Measurements from ENCODE around the gene CENPS. TPM values are rescaled to one million over a fixed set of nuclear protein-coding genes. Genes with fewer than 3 reads are reported as not detected.
"Not testable (repeated sequence)": the region's sequence is repeated elsewhere in the genome, so short reads cannot be mapped to it uniquely, and the experiment has no call there.

CENPS gene
- total RNA-seq, 1 experiment from 2014 or later: 15.5 TPM

DNA sequence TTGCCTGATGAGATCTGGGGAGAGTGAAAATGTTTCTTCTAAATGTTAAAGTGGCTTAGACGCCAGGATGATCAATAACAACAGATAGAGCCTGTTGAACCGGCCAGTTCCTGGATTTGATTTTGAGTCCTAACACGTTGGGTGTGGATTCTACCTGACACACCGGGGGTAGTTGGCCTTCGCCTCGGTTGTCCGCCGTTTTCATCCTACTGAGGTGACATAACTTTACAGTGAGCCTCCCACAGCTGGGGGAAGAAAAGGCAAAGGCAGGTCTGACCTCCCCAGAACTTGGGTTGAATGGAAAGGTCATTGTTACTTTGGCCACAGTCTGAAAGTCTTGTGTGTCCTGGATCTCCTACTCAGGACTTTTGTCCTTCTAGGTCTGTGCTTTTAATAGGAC is 30.2 kb upstream of the CENPS start:
- H3K9me3 ChIP-seq (replicated peaks): no peaks in the 10 kb centered on the region
- H3K36me3 ChIP-seq: peaks cover 42% of the 10 kb centered on the region
- H3K27me3 ChIP-seq: no peaks in the 10 kb centered on the region
- peak overlapping the region; percentile 81 for H3K27ac ChIP-seq
- peaks cover 23% of the 10 kb centered on the region for H3K4me1 ChIP-seq
- peak in 1 of 2 experiments; percentile 29 for DNase-seq
- peak overlapping the region; percentile 90 for H3K4me3 ChIP-seq

DNA sequence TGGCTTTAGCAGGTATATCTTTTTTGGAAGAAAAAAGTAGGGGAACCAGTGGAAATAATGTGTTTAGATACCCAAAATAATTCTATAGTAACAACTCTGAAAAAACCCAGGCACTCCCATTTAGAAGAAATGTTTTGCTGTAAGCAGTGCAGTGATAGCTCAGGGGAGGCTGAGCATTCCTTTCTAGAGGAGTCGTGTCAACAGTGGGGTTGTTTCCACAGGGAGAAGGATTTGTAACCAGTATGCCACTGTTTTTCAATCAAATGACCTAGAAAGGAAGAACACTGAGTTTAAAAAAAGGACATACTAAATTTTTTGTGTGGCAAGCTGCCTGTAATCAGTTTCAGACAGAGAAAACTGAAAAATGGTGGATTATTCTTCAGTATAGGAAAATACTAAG is 29.0 kb upstream of the CENPS start:
- DNase-seq: no peak
- H3K4me3 ChIP-seq: no peak overlapping the region
- H3K27ac ChIP-seq: peak overlapping the region; percentile 81; the same call in 1 of the 2 replicates
- H3K27me3 ChIP-seq: no peaks in the 10 kb centered on the region
- peaks cover 54% of the 10 kb centered on the region for H3K36me3 ChIP-seq
- no peaks in the 10 kb centered on the region for H3K9me3 ChIP-seq (replicated peaks)
- peaks cover 23% of the 10 kb centered on the region for H3K4me1 ChIP-seq

DNA sequence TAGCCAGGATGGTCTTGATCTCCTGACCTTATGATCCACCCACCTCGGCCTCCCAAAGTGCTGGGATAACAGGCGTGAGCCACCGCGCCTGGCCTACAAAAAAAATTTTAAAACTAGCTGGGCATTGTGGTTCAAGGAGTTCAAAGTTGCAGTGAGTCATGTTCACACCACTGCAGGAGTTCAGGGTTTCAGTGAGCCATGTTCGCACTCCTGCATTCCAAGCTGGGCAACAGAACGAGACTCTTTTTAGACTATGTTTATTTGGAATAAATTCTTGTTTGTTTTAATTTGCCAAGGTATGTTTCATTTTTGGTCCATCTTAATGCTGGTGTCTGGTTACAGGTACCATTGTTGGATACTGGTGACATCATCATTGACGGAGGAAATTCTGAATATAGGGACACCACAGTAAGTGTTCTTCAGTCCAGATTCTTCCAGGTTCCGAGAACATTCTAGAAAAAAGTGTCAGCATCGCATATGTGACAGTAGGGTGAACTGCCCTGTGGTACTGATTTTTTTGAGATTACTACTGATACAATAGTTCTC is 27.4 kb upstream of the CENPS start:
- Histone ChIP-seq H3K4me1 (peaks cover 23% of the 10 kb centered on the region), H3K27ac (no peak overlapping the region), H3K36me3 (peaks cover 67% of the 10 kb centered on the region), H3K4me3 (no peak overlapping the region), H3K9me3 (replicated peaks) (no peaks in the 10 kb centered on the region), H3K27me3 (no peaks in the 10 kb centered on the region)
- no peak for DNase-seq

DNA sequence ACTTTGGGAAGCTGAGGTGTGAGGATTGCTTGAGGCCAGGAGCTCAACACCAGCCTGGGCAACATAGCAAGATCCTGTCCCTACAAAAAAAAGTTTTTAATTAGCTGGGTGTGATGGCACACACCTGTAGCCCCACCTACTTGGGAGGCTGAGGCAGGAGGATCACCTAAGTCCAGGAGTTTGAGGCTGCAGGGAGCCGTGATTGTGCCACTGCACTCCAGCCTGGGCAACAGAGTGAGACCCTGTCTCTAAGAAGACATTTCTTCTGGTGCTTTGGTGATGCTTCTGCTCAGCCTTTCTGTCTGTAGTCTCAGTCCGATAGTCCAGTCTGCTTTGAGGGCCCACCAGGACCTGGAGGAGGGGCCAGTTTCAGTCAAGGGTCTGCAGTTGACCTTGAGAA is 23.0 kb upstream of the CENPS start:
- DNase-seq: no peak
- Histone ChIP-seq H3K27me3 (no peaks in the 10 kb centered on the region), H3K9me3 (replicated peaks) (no peaks in the 10 kb centered on the region), H3K4me1 (peaks cover 14% of the 10 kb centered on the region), H3K36me3 (peaks cover 90% of the 10 kb centered on the region), H3K27ac (no peak overlapping the region), H3K4me3 (no peak overlapping the region)

DNA sequence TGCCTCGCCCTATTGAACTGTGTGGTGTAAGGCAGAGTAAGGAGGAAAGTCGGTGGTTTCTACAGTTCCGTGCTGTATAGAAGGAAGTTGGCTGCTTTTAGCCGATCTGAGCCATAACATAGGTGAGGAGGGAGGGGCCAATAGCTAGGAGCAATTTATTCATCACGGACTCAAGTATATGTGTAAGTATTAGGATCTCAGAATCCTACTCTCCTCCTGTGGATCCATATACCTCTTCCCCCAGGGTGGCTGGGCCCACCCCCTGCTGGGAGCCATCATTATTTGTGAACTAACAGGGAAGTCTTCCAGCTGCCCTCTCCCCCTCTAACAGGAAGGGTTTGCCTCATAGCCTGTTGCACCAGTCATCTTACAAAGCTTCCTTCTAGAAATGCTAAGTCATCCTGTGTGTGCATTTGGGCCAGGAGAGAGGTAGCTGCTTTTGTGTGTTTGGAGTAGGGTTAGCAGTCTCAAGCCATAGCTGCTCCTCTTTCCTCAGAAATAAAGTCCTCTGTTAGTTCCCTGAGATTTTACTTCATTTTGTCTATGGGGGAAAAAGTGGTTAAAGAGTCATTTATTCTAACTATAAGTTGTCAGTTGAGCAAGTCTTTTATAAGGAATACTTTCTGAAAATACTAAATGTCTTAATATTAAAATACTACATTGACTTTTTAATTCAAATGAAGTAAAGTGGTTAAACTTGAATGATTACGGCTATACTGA is 14.9 kb upstream of the CENPS start:
- Histone ChIP-seq H3K27ac (no peak overlapping the region), H3K4me1 (no peaks in the 10 kb centered on the region), H3K36me3 (peaks cover 100% of the 10 kb centered on the region), H3K9me3 (replicated peaks) (no peaks in the 10 kb centered on the region), H3K27me3 (no peaks in the 10 kb centered on the region), H3K4me3 (no peak overlapping the region)
- no peak for DNase-seq

DNA sequence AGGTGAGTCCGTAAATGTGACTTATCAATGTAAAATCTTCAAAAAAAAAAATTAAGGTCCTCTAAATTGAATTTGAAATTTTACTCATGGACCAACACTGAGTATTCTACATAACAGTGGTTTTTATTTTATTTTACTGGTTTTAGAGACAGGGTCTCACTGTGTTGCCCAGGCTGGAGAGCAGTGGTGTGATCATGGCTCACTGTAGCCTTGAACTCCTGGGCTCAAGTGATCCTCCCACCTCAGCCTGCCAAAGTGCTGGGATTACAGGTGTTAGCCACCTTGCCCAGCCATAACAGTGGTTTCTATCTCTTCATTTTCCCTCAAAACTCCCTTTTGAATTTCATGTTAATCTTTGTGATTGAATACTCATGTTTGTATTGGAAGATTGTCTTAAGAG is 14.3 kb upstream of the CENPS start:
- peaks cover 100% of the 10 kb centered on the region for H3K36me3 ChIP-seq
- H3K4me1 ChIP-seq; H3K27me3 ChIP-seq; H3K9me3 ChIP-seq (replicated peaks); DNase-seq; H3K4me3 ChIP-seq; H3K27ac ChIP-seq: not testable (repeated sequence)

DNA sequence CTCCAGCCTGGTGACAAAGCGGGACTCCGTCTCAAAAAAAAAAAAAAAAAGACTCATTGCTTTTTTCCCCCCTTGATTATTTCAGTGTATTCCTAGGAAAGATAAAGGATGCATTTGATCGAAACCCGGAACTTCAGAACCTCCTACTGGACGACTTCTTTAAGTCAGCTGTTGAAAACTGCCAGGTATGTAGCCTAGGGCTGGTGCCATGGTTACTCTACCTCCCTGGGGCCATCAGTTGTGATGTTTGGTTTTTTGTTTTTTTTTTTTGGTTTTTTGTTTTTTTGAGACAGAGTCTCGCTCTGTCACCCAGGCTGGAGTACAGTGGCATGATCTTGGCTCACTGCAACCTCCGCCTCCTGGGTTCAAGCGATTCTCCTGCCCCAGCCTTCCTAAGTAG is 11.5 kb upstream of the CENPS start:
- not testable (repeated sequence) for H3K27me3 ChIP-seq; H3K4me1 ChIP-seq; DNase-seq; H3K4me3 ChIP-seq; H3K9me3 ChIP-seq (replicated peaks); H3K27ac ChIP-seq
- H3K36me3 ChIP-seq: peaks cover 78% of the 10 kb centered on the region

DNA sequence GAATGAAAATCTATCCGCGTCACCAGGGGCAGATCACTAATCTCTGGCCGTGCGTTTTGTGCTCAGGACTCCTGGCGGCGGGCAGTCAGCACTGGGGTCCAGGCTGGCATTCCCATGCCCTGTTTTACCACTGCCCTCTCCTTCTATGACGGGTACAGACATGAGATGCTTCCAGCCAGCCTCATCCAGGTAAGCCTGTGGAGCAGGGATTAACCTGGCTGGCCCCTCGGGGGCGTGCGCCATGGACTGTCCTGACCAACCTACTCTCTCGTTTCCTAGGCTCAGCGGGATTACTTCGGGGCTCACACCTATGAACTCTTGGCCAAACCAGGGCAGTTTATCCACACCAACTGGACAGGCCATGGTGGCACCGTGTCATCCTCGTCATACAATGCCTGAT is 10.9 kb upstream of the CENPS start:
- Histone ChIP-seq H3K9me3 (replicated peaks) (no peaks in the 10 kb centered on the region), H3K27me3 (no peaks in the 10 kb centered on the region), H3K27ac (no peak overlapping the region), H3K36me3 (peaks cover 72% of the 10 kb centered on the region), H3K4me3 (no peak overlapping the region), H3K4me1 (no peaks in the 10 kb centered on the region)
- DNase-seq: no peak

DNA sequence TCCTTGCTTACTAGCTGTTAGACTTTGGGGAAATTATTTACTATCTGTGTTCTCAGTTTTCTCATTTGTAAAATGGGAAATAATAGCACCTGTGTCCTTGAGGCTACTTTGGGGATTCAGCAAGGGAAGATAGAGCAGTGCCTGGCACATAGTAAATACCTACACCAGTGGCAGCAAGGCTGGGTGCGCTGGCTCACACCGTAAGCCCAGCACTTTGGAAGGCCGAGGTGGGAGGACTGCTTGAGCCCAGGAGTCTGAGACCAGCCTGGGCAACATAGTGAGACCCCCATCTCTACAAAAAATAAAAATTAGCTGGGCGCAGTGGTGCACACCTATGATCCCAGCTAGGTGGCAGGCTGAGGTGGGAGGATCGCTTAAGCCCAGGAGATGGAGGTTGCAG is 8.6 kb upstream of the CENPS start:
- DNase-seq: no peak
- Histone ChIP-seq H3K4me1 (peaks cover 4% of the 10 kb centered on the region; the same call in 1 of the 2 replicates), H3K27ac (no peak overlapping the region), H3K36me3 (peaks cover 49% of the 10 kb centered on the region), H3K4me3 (no peak overlapping the region), H3K27me3 (no peaks in the 10 kb centered on the region), H3K9me3 (replicated peaks) (no peaks in the 10 kb centered on the region)

DNA sequence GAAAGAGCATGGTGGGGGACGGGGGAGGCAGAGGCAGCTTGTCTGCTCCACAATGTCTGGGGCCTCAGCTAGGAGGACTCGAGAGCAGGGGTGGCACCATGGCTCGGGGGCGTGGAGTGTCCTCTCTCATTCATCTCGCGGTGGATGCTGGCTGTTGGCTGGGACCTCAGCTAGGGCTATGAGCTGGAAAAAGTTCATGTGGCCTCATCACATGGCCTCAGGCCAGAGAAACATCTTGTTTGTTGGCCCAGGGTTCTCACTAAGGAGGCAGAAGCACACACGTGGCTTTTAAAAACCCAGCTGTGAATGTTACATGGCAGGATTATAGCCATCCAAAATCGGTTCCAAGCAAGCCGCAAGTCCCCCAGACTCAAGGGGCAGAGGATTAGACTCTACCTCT is 6.2 kb upstream of the CENPS start:
- no peak for DNase-seq
- Histone ChIP-seq H3K27ac (no peak overlapping the region), H3K4me3 (no peak overlapping the region), H3K4me1 (peaks cover 4% of the 10 kb centered on the region; the same call in 1 of the 2 replicates), H3K9me3 (replicated peaks) (no peaks in the 10 kb centered on the region), H3K36me3 (peaks cover 25% of the 10 kb centered on the region), H3K27me3 (no peaks in the 10 kb centered on the region)

DNA sequence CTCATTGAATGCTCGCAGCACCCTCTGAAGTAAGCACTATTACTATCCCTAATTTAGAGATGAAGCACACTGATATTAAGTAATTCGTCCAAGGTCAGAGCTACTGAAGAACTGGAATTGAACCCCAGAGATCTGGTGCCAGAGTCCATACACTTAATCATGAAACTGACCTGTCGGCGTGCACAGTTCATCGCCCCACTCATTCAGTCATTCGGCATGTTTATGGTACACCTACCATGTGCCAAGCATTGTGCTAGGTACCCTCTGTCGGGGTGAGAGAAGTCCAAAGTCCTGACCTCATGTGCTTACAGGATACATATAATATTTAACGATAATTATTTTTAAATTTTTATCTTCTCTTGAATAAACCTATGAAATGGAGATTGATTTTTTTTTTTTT is 5.6 kb upstream of the CENPS start:
- H3K4me1 ChIP-seq: peaks cover 4% of the 10 kb centered on the region; the same call in 1 of the 2 replicates
- no peak overlapping the region for H3K27ac ChIP-seq
- no peak for DNase-seq
- no peaks in the 10 kb centered on the region for H3K27me3 ChIP-seq
- no peak overlapping the region for H3K4me3 ChIP-seq
- H3K36me3 ChIP-seq: peaks cover 19% of the 10 kb centered on the region
- H3K9me3 ChIP-seq (replicated peaks): no peaks in the 10 kb centered on the region

DNA sequence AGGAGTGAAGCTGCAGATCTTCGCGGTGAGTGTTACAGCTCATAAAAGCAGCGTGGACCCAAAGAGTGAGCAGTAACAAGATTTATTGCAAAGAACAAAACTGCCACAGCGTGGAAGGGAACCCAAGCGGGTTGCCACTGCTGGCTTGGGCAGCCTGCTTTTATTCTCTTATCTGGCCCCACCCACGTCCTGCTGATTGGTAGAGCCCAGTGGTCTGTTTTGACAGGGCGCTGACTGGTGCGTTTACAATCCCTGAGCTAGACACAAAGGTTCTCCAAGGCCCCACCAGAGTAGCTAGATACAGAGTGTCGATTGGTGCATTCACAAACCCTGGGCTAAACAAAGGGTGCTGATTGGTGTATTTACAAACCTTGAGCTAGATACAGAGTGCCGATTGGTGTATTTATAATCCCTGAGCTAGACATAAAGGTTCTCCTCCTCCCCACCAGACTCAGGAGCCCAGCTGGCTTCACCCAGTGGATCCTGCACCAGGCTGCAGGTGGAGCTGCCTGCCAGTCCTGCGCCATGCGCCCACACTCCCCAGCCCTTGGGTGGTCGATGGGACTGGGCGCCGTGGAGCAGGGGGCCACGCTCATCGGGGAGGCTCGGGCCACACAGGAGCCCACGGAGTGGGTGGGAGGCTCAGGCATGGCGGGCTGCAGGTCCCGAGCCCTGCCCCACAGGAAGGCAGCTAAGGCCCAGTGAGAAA is 4.3 kb upstream of the CENPS start:
- H3K4me1 ChIP-seq; H3K9me3 ChIP-seq (replicated peaks); DNase-seq: not testable (repeated sequence)

DNA sequence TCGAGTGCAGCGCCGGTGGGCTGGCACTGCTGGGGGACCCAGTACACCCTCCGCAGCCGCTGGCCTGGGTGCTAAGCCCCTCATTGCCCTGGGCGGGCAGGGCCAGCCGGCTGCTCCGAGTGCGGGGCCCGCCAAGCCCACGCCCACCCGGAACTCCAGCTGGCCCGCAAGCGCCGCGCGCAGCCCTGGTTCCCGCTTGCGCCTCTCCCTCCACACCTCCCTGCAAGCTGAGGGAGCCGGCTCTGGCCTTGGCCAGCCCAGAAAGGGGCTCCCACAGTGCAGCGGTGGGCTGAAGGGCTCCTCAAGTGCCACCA is 3.7 kb upstream of the CENPS start:
- not testable (repeated sequence) for H3K36me3 ChIP-seq; H3K4me3 ChIP-seq; H3K4me1 ChIP-seq; H3K27me3 ChIP-seq; H3K9me3 ChIP-seq (replicated peaks); H3K27ac ChIP-seq; DNase-seq

More for the DNA sequence above, 4.3 kb upstream of the CENPS start:
- H3K27me3 ChIP-seq, H3K36me3 ChIP-seq, H3K4me3 ChIP-seq: not testable (repeated sequence)
- peak overlapping the region; percentile 37; the same call in 1 of the 2 replicates for H3K27ac ChIP-seq

DNA sequence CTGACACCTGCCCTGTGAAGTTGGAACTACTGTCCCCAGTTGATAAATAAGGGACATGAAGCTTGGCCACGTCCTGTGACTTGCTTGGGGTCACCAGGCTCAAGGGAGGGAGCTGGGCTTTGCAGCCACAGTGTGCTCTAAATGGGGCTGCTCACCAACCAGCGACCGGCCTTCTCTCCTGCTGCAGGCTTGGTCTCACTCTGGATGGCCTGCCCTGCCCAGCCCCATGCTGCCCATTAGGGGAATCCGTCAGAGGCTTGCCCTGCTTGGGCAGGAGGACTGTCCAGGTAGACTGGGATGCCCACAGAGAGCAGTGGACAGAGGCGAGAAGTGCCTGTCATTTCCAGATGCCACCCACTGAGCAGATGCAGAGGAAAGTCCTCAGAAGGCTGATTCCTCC is 1.2 kb upstream of the CENPS start:
- Histone ChIP-seq H3K27ac (no peak overlapping the region), H3K4me3 (no peak overlapping the region), H3K36me3 (no peaks in the 10 kb centered on the region), H3K9me3 (replicated peaks) (no peaks in the 10 kb centered on the region), H3K4me1 (peaks cover 15% of the 10 kb centered on the region), H3K27me3 (no peaks in the 10 kb centered on the region)
- no peak for DNase-seq

DNA sequence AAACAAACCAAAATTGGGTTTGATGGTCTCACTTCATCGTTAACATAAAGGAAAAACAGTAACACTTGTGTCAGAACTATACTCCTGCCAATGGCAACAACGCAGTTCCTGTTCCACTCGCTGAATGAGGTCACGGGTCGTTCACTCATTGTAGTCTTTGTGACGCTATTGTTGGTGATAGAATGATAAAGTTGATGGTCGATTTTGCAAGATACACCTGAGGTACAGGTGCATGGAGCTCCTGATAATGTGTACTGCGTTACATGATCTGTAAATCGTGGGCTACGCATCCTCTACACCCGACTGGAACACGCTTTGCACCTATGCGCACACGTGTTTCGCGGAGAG is 391 bp upstream of the CENPS start:
- peaks cover 15% of the 10 kb centered on the region for H3K4me1 ChIP-seq
- no peaks in the 10 kb centered on the region for H3K9me3 ChIP-seq (replicated peaks)
- H3K27me3 ChIP-seq: no peaks in the 10 kb centered on the region
- no peak overlapping the region for H3K27ac ChIP-seq
- no peak for DNase-seq
- H3K4me3 ChIP-seq: peak overlapping the region; percentile 77
- H3K36me3 ChIP-seq: no peaks in the 10 kb centered on the region
